IMR-90 (cell line): ENCODE measurements around the gene GATA1. TPM values are rescaled to one million over a fixed set of nuclear protein-coding genes. Genes with fewer than 3 reads are reported as not detected.

ENCODE experiments used
- ATAC-seq: fragments of 200-7000 bp; cut with Tn5 transposase; 2 replicates; pipeline ENCODE4 v1.9.1; 2020; ENCODE audit warnings: low read depth, mild to moderate bottlenecking, moderate library complexity
- BruUV-seq: library from RNA; stranded (reverse); fragments of 400-500 nt; replicated peaks from 2 replicates; lab custom pipeline; 2021; lab: Mats Ljungman, UMichigan
- CTCF ChIA-PET: fragments of 300-600 bp; formaldehyde crosslinking; extraction: SDS; loops from one replicate; lab custom pipeline; 2021; ENCODE audit warnings: antibody characterized with exemption; lab: Yijun Ruan, JAX
- POLR2A ChIA-PET: fragments of 300-600 bp; sonication (Branson Sonifier 250); formaldehyde crosslinking; loops from one replicate; lab custom pipeline; 2022; ENCODE audit warnings: antibody characterized with exemption; ENCODE audit not compliant: unreplicated experiment; lab: Charles Lee
- DNase-seq: peaks from one replicate; pipeline ENCODE4 v3.0.0; 2013
- H2AFZ ChIP-seq: replicated peaks from 2 replicates; pipeline ENCODE3; 2013; ENCODE audit warnings: low read length, mild to moderate bottlenecking; ENCODE audit not compliant: poor library complexity
- H2AK5ac ChIP-seq: 2 replicates; pipeline ENCODE4 v1.6.1; 2013; ENCODE audit warnings: low read depth, low read length, inconsistent platforms
- H2AK9ac ChIP-seq: replicated peaks from 2 replicates; pipeline ENCODE3; 2013; ENCODE audit warnings: mild to moderate bottlenecking, low read depth, low read length, moderate library complexity; ENCODE audit not compliant: poor library complexity
- H2BK120ac ChIP-seq: 2 replicates; pipeline ENCODE4 v1.6.1; 2013; ENCODE audit warnings: low read depth, low read length, inconsistent platforms
- H2BK15ac ChIP-seq: 3 replicates; pipeline ENCODE4 v1.6.1; 2013; ENCODE audit warnings: low read depth, low read length, inconsistent platforms
- H2BK20ac ChIP-seq: 2 replicates; pipeline ENCODE4 v1.6.1; 2013; ENCODE audit warnings: low read depth, mild to moderate bottlenecking, inconsistent platforms, low read length, moderate library complexity
- H2BK5ac ChIP-seq: 2 replicates; pipeline ENCODE4 v1.6.1; 2013; ENCODE audit warnings: mild to moderate bottlenecking, low read depth, low read length, inconsistent platforms; ENCODE audit not compliant: poor library complexity, severe bottlenecking
- H3K14ac ChIP-seq: replicated peaks from 2 replicates; pipeline ENCODE4 v1.6.1; 2013; ENCODE audit warnings: low read depth, low read length, inconsistent platforms
- H3K18ac ChIP-seq: 2 replicates; pipeline ENCODE4 v1.6.1; 2013; ENCODE audit warnings: low read depth, low read length, control low read depth
- H3K23ac ChIP-seq: 2 replicates; pipeline ENCODE4 v1.6.1; 2013; ENCODE audit warnings: low read depth, low read length, inconsistent platforms
- H3K27ac ChIP-seq: 2 replicates; pipeline ENCODE4 v1.5.1; 2013; ENCODE audit warnings: mild to moderate bottlenecking, control low read depth, low read length; ENCODE audit not compliant: insufficient read depth
- H3K27me3 ChIP-seq: 2 replicates; pipeline ENCODE4 v1.6.1; 2013; ENCODE audit warnings: low read length; ENCODE audit not compliant: control insufficient read depth, insufficient read depth
- H3K36me3 ChIP-seq: 2 replicates; pipeline ENCODE4 v1.6.1; 2013; ENCODE audit warnings: low read length, mixed read lengths; ENCODE audit not compliant: control insufficient read depth, insufficient read depth
- H3K4ac ChIP-seq: 2 replicates; pipeline ENCODE4 v1.6.1; 2013; ENCODE audit warnings: low read depth, low read length, inconsistent platforms
- H3K4me1 ChIP-seq: 2 replicates; pipeline ENCODE4 v1.6.1; 2013; ENCODE audit warnings: low read length, mixed read lengths; ENCODE audit not compliant: control insufficient read depth, insufficient read depth
- H3K4me2 ChIP-seq: 2 replicates; pipeline ENCODE4 v1.6.1; 2013; ENCODE audit warnings: low read depth, mild to moderate bottlenecking, control low read depth, low read length, moderate library complexity
- H3K4me3 ChIP-seq: 2 replicates; pipeline ENCODE4 v1.5.1; 2013; ENCODE audit warnings: low read depth, mild to moderate bottlenecking, control low read depth, low read length, moderate library complexity; ENCODE audit not compliant: insufficient read depth
- H3K56ac ChIP-seq: 2 replicates; pipeline ENCODE4 v1.6.1; 2013; ENCODE audit warnings: low read length, inconsistent platforms; ENCODE audit not compliant: insufficient read depth; ENCODE audit errors: extremely low read depth
- H3K79me1 ChIP-seq, 2 experiments: 2 replicates each; pipeline ENCODE4 v1.6.1; 2013; ENCODE audit warnings: low read length in 2 of 2, inconsistent platforms in 1 of 2, low read depth in 1 of 2
- H3K9ac ChIP-seq: 2 replicates; pipeline ENCODE4 v1.6.1; 2013; ENCODE audit warnings: low read depth, low read length, control low read depth
- H3K9me1 ChIP-seq: 2 replicates; pipeline ENCODE4 v1.6.1; 2013; ENCODE audit warnings: low read length, inconsistent platforms; ENCODE audit not compliant: insufficient read depth
- H3K9me3 ChIP-seq: 2 replicates; pipeline ENCODE4 v1.6.1; 2013; ENCODE audit warnings: low read length; ENCODE audit not compliant: control insufficient read depth, insufficient read depth
- H4K20me1 ChIP-seq: 2 replicates; pipeline ENCODE4 v1.6.1; 2013; ENCODE audit warnings: low read length, inconsistent platforms; ENCODE audit not compliant: insufficient read depth
- H4K5ac ChIP-seq: 2 replicates; pipeline ENCODE4 v1.6.1; 2013; ENCODE audit warnings: mild to moderate bottlenecking, low read depth, low read length, control low read depth
- H4K8ac ChIP-seq, 2 experiments: 2 replicates each; pipeline ENCODE4 v1.6.1; 2013; ENCODE audit warnings: low read depth in 2 of 2, low read length in 2 of 2, control low read depth in 1 of 2, inconsistent platforms in 1 of 2
- H4K91ac ChIP-seq: 2 replicates; pipeline ENCODE4 v1.6.1; 2013; ENCODE audit warnings: low read depth, low read length, inconsistent platforms; ENCODE audit not compliant: insufficient read depth
- BHLHE40 ChIP-seq: fragments of 150-350 bp; IDR thresholded peaks from 2 replicates; pipeline ENCODE4 v1.6.1; 2016; ENCODE audit warnings: mild to moderate bottlenecking, low read depth, low read length
- CEBPB ChIP-seq: IDR thresholded peaks from 2 replicates; pipeline ENCODE4 v1.6.1; 2012; ENCODE audit warnings: low read depth, low read length, improper control_type of control experiment
- CHD1 ChIP-seq: IDR thresholded peaks from 2 replicates; pipeline ENCODE4 v1.6.1; 2012; ENCODE audit warnings: low read depth, low read length, improper control_type of control experiment
- FOS ChIP-seq: fragments of 150-350 bp; IDR thresholded peaks from 2 replicates; pipeline ENCODE4 v1.6.1; 2016; ENCODE audit warnings: low read depth, low read length
- MAFK ChIP-seq: IDR thresholded peaks from 2 replicates; pipeline ENCODE4 v1.6.1; 2012; ENCODE audit warnings: low read depth, low read length, improper control_type of control experiment
- MAZ ChIP-seq: IDR thresholded peaks from 2 replicates; pipeline ENCODE4 v1.6.1; 2012; ENCODE audit warnings: low read depth, mild to moderate bottlenecking, low read length, improper control_type of control experiment, moderate library complexity, borderline replicate concordance
- MXI1 ChIP-seq: IDR thresholded peaks from 2 replicates; pipeline ENCODE4 v1.6.1; 2012; ENCODE audit warnings: low read depth, mild to moderate bottlenecking, low read length, moderate library complexity, borderline replicate concordance
- NFE2L2 ChIP-seq: fragments of 150-350 bp; IDR thresholded peaks from 2 replicates; pipeline ENCODE4 v1.6.1; 2016; ENCODE audit warnings: low read depth, mild to moderate bottlenecking, low read length
- RAD21 ChIP-seq: IDR thresholded peaks from 2 replicates; pipeline ENCODE4 v1.6.1; 2012; ENCODE audit warnings: low read length, improper control_type of control experiment
- RCOR1 ChIP-seq: IDR thresholded peaks from 2 replicates; pipeline ENCODE4 v1.6.1; 2012; ENCODE audit warnings: mild to moderate bottlenecking, low read length, improper control_type of control experiment; ENCODE audit not compliant: insufficient replicate concordance
- SMC3 ChIP-seq: fragments of 150-350 bp; IDR thresholded peaks from 2 replicates; pipeline ENCODE4 v1.6.1; 2016; ENCODE audit warnings: low read depth, mild to moderate bottlenecking, antibody characterized with exemption, low read length, moderate library complexity
- WGBS, 2 experiments: methylation state at CpG; one replicate each; pipeline versions ENCODE4 v1.1.5 to v1.1.7; 2013; ENCODE audit warnings: missing lambda C conversion rate in 2 of 2; ENCODE audit not compliant: insufficient read length in 1 of 2; ENCODE audit errors: extremely low coverage in 2 of 2; 5-methylcytosine and 5-hydroxymethylcytosine counted together
- dilution Hi-C: fragments of 300-500 bp; cut with HindIII; formaldehyde crosslinking; loops from one replicate; pipeline ENCODE4 v1.14.3; 2018; ENCODE audit warnings: low sequenced_read_pairs; ENCODE audit not compliant: unreplicated experiment
- in situ Hi-C: fragments of 300-500 bp; cut with MboI; formaldehyde crosslinking; loops from 3 replicates; pipeline ENCODE4 v1.14.3; 2019; ENCODE audit warnings: low sequenced_read_pairs, inconsistent platforms, mixed read lengths
- intact Hi-C: fragments of 100-400 bp; cut with micrococcal nuclease; formaldehyde crosslinking; loops from 2 replicates; pipeline ENCODE4 v1.10.0; 2022
- polyA plus RNA-seq, 3 experiments: library from polyadenylated mRNA; depleted of rRNA; stranded (reverse); fragments of >200 nt; gene quantifications; 2 replicates each; pipeline ENCODE4 v1.2.3, GENCODE V29; 2012; ENCODE audit warnings: low replicate concordance in 1 of 3
- total RNA-seq: library from RNA; depleted of rRNA; stranded (reverse); fragments of >200 nt; gene quantifications from 2 replicates; pipeline ENCODE4 v1.2.3, GENCODE V29; 2012
- TF ChIP-seq, protein P1 (sequence below): fragments of 150-350 bp; IDR thresholded peaks from 2 replicates; pipeline ENCODE4 v1.6.1; 2017; ENCODE audit warnings: mild to moderate bottlenecking, antibody characterized with exemption, low read length, low read depth
- TF ChIP-seq, protein P2 (sequence below): conservative IDR thresholded peaks from 2 replicates; pipeline ENCODE4 v1.5.1; 2012; ENCODE audit warnings: mild to moderate bottlenecking, low read depth, low read length, improper control_type of control experiment
- TF ChIP-seq, protein P3 (sequence below): fragments of 150-350 bp; IDR thresholded peaks from 2 replicates; pipeline ENCODE4 v1.6.1; 2016; ENCODE audit warnings: low read depth, mild to moderate bottlenecking, low read length, moderate library complexity, borderline replicate concordance

The GATA1 gene
- total and polyA plus RNA-seq, 2 of the 4 experiments (the other 2 are of a cell fraction) = not detected

DNA sequence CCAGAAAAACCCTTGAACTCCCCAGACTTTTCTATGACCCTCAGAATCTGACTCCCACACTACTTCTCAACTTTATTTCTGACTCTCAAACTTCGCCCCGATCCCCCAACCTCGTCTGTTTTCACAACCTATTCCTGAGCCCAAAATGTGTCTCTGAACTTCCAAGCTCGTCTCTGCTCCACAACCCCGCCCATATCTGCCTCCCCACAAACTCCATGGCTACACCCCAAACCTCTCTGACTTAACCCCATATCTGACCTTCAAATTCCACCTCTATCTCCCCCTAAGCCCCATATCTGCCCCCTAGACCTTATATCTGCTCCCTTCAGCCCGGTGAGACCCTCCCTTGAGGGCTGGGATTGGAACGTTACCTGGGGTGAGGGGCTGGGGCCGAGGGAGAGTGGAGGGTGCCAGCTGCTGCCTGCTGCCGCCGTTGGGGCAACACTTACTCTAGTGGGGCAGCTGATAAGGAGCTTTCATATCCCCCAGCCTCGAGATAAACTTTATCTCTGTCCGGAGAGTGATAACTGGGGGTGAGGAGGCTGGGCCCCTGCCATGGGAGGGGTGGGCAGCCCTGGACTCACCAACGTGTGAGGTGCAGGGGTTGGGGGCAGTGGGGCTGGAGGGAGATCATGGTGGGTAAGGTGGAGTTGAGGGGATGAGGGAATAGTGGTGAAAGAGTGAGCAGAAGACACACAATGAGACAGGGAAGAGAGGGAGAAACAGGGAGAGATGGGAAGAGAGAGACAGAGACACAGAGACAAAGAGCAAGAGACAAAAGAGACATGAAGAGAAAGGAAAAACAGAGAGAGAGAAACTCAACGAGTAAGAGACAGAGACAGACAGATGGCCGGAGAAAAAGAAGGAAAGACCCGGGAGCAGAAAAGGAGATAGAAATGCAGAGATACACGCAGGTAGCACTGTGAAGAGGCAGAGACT is 1.4 kb downstream of the GATA1 start:
- no peak overlapping the region for H4K5ac ChIP-seq
- no peaks in the 10 kb centered on the region for H3K79me1 ChIP-seq
- H4K8ac ChIP-seq = no peak overlapping the region
- no peak overlapping the region for H2AK5ac ChIP-seq
- H2AK9ac ChIP-seq = no peak overlapping the region
- no peak overlapping the region for H4K91ac ChIP-seq
- H3K27ac ChIP-seq = no peak overlapping the region
- no peak for ATAC-seq
- intact Hi-C loops = no loop called here
- no peak overlapping the region for H3K4me2 ChIP-seq
- H3K4ac ChIP-seq = no peak overlapping the region
- no peaks in the 10 kb centered on the region for H3K4me1 ChIP-seq
- H3K36me3 ChIP-seq = no peaks in the 10 kb centered on the region
- H3K23ac ChIP-seq = no peak overlapping the region
- peaks cover 22% of the 10 kb centered on the region for H3K27me3 ChIP-seq
- no peaks in the 10 kb centered on the region for H3K9me3 ChIP-seq
- no peak overlapping the region for H3K9ac ChIP-seq
- H2BK5ac ChIP-seq = no peak overlapping the region
- CTCF ChIA-PET = no interaction called here
- in situ Hi-C loops = no loop called here
- no peak overlapping the region for H3K56ac ChIP-seq
- no peaks in the 10 kb centered on the region; the same call in 1 of the 2 replicates for H4K20me1 ChIP-seq
- H3K18ac ChIP-seq = no peak overlapping the region
- no peak for DNase-seq
- BruUV-seq = no TSS peak
- H3K14ac ChIP-seq = no peak overlapping the region
- H3K4me3 ChIP-seq = no peak overlapping the region
- POLR2A ChIA-PET = no interaction called here
- H3K9me1 ChIP-seq = no peaks in the 10 kb centered on the region
- dilution Hi-C loops = no loop called here
- H2AFZ ChIP-seq = no peak overlapping the region
- 25% methylated on average over 5 of the region's 17 CpGs; no CpG with 5 or more reads in 1 of the 2 experiments for WGBS, 2 experiments
- no peak overlapping the region for H2BK20ac ChIP-seq
- H2BK15ac ChIP-seq = no peak overlapping the region
- H2BK120ac ChIP-seq = no peak overlapping the region
- TF ChIP-seq RCOR1 (no peak), CHD1 (no peak), RAD21 (no peak), NFE2L2 (no peak), FOS (no peak), SMC3 (no peak), CEBPB (no peak), MAFK (no peak), MXI1 (no peak), MAZ (no peak), BHLHE40 (no peak)
- TF ChIP-seq, protein P1, sequence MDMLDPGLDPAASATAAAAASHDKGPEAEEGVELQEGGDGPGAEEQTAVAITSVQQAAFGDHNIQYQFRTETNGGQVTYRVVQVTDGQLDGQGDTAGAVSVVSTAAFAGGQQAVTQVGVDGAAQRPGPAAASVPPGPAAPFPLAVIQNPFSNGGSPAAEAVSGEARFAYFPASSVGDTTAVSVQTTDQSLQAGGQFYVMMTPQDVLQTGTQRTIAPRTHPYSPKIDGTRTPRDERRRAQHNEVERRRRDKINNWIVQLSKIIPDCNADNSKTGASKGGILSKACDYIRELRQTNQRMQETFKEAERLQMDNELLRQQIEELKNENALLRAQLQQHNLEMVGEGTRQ = no peak
- TF ChIP-seq, protein P2, sequence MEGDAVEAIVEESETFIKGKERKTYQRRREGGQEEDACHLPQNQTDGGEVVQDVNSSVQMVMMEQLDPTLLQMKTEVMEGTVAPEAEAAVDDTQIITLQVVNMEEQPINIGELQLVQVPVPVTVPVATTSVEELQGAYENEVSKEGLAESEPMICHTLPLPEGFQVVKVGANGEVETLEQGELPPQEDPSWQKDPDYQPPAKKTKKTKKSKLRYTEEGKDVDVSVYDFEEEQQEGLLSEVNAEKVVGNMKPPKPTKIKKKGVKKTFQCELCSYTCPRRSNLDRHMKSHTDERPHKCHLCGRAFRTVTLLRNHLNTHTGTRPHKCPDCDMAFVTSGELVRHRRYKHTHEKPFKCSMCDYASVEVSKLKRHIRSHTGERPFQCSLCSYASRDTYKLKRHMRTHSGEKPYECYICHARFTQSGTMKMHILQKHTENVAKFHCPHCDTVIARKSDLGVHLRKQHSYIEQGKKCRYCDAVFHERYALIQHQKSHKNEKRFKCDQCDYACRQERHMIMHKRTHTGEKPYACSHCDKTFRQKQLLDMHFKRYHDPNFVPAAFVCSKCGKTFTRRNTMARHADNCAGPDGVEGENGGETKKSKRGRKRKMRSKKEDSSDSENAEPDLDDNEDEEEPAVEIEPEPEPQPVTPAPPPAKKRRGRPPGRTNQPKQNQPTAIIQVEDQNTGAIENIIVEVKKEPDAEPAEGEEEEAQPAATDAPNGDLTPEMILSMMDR = no peak
- TF ChIP-seq, protein P3, sequence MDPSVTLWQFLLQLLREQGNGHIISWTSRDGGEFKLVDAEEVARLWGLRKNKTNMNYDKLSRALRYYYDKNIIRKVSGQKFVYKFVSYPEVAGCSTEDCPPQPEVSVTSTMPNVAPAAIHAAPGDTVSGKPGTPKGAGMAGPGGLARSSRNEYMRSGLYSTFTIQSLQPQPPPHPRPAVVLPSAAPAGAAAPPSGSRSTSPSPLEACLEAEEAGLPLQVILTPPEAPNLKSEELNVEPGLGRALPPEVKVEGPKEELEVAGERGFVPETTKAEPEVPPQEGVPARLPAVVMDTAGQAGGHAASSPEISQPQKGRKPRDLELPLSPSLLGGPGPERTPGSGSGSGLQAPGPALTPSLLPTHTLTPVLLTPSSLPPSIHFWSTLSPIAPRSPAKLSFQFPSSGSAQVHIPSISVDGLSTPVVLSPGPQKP = no peak
